HS-27A (cell line): ENCODE data around the gene PAFAH1B2.
"Not testable (repeated sequence)": the region's sequence is repeated elsewhere in the genome, so short reads cannot be mapped to it uniquely, and the experiment has no call there.

Experiments used
- DNase-seq: peaks from one replicate; pipeline ENCODE4 v3.0.0-alpha.2; 2012; ENCODE audit warnings: low read depth, missing footprints

Gene PAFAH1B2

GRCh38 chr11:117127171-117127901, 16.8 kb upstream of the PAFAH1B2 start:
- no peak for DNase-seq

DNA sequence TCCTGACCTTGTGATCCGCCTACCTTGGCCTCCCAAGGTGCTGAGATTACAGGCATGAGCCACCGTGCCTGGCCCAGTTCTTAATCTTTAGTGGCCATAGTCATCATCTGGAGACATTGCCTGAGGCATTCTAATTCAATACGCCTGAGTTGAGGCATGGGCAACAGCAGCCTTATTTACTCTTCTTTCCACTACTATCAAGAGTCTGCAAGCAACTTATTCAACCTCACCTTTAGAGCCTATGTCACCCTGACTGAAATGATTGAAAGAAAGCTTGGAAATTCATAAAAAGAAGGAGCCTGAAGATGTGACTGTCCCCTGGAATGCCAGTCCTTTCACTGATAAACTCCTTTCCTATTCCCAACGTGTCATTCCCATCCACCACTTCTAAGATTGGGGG, 15.8 kb upstream of the PAFAH1B2 start:
- no peak for DNase-seq

GRCh38 chr11:117130396-117130795, 13.7 kb upstream of the PAFAH1B2 start:
- DNase-seq, result not testable (repeated sequence)

- DNase-seq, result no peak
These were observed 13.2 kb upstream of the PAFAH1B2 start for GRCh38 chr11:117130879-117131278.

GRCh38 chr11:117134431-117134830, 9.7 kb upstream of the PAFAH1B2 start:
- DNase-seq, result no peak

GRCh38 chr11:117134979-117135378, 9.1 kb upstream of the PAFAH1B2 start:
- not testable (repeated sequence) for DNase-seq

DNA sequence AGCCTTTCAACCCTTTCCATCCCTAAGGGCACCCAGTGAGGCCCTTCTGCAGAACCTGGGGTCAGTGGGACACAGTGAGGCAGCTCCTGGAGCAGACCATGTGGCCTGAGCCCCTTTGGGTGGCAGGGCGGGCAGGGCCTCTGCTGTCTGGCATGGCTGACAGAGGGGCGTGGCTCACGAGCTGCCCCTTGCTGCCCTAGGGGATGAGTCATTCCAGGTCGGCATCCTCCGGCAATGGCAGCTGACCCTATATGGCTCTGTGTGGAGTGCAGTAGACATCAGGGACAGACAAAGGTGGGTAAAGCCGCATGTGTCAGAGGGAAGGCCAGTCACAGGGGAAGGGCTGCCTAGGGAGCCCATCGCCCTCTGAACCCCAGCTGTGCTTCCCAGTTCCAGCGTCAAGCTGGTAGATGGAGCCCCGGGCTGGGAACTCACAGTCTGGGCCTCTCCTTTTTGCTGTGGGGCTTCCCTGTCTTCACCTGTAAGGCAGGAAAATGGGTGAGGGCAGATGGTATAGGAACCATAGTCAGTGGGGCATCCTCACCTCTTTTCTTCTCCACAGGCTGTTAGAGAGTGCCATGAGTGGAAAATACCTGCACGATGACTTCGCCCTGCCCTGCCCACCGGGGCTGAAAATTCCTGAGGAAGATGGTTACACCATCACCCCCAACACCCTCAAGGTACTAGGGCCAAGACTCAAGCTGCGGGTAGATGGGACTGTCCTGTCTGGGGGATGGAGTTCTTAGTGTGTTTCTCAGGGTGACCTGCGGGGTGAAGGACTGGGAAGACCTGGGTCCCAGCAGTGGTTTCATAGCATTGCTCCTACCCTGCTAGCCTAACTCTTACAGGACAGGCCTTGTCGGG, 6.6 kb upstream of the PAFAH1B2 start:
- DNase-seq, result not testable (repeated sequence)

- DNase-seq, result no peak
These were observed 697 bp upstream of the PAFAH1B2 start for GRCh38 chr11:117143390-117143789.

GRCh38 chr11:117144477-117145392, 648 bp downstream of the PAFAH1B2 start:
- peak; percentile 46 for DNase-seq

GRCh38 chr11:117145393-117145761, 1.3 kb downstream of the PAFAH1B2 start:
- peak; percentile 11 for DNase-seq

GRCh38 chr11:117146521-117146920, 2.4 kb downstream of the PAFAH1B2 start:
- DNase-seq, result no peak

GRCh38 chr11:117152066-117152465, 8.0 kb downstream of the PAFAH1B2 start:
- no peak for DNase-seq

GRCh38 chr11:117154468-117154867, 10.4 kb downstream of the PAFAH1B2 start:
- no peak for DNase-seq

- DNase-seq, result no peak
These were observed 13.4 kb downstream of the PAFAH1B2 start for GRCh38 chr11:117157507-117157906.

- DNase-seq, result no peak
These were observed 15.8 kb downstream of the PAFAH1B2 start for GRCh38 chr11:117159892-117160291.

- DNase-seq, result no peak
These were observed 16.7 kb downstream of the PAFAH1B2 start for GRCh38 chr11:117160826-117161225.

- no peak for DNase-seq
These were observed 22.4 kb downstream of the PAFAH1B2 start for GRCh38 chr11:117166491-117166890.

- DNase-seq, result no peak
These were observed 25.6 kb downstream of the PAFAH1B2 start for GRCh38 chr11:117169736-117170135.

GRCh38 chr11:117170210-117170609, 26.1 kb downstream of the PAFAH1B2 start:
- DNase-seq, result no peak

- no peak for DNase-seq
These were observed 26.9 kb downstream of the PAFAH1B2 start for GRCh38 chr11:117171007-117171403.

DNA sequence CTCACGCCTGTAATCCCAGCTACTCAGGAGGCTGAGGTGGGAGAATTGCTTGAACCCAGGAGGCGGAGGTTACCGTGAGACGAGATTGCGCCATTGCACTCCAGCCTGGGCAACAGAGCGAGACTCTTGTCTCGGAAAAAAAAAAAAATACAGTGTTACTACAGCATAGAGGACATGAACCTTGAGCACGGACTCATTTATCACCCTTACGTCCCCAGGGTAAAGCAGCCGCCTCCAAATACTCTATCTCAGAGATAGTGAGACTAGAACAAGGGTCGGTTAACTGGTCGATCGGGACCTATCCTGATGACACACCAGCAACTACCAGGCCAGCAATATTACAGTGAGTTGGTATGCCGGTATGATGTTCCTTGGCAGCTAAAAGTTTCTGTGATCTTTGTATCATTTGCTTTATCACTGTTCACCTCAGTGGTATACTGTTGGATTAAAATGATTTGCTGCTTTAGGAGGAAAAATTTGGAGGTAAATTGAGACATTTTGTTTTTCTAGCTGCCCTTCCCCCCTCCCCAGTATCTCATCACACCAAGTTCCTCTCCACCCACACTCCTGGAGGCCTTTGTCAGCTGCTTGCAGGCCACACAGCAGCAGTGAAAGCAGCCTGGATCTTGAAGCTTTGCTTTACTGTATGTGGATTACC, 27.4 kb downstream of the PAFAH1B2 start:
- no peak for DNase-seq
